Peyer's patch (tissue), 4 donors: Measurements from ENCODE around the gene HEXD.

ENCODE experiments used
- POLR2A ChIP-seq, 2 donors: fragments of 450-650 bp; IDR thresholded peaks; one replicate each; pipeline ENCODE4 v1.5.1; 2017; ENCODE audit warnings: antibody characterized with exemption in 2 of 2, mild to moderate bottlenecking in 2 of 2, moderate library complexity in 2 of 2
- TF ChIP-seq, protein P1 (sequence below), 6 experiments: fragments of 450-650 bp in 4 of 6; fragments of 200-600 bp in 2 of 6; sonication (generic) in 1 of 6; IDR thresholded peaks; one replicate each; pipeline ENCODE4 v1.5.1; 2017 to 2019; ENCODE audit warnings: antibody characterized with exemption in 6 of 6, mild to moderate bottlenecking in 3 of 6, moderate library complexity in 1 of 6

DNA sequence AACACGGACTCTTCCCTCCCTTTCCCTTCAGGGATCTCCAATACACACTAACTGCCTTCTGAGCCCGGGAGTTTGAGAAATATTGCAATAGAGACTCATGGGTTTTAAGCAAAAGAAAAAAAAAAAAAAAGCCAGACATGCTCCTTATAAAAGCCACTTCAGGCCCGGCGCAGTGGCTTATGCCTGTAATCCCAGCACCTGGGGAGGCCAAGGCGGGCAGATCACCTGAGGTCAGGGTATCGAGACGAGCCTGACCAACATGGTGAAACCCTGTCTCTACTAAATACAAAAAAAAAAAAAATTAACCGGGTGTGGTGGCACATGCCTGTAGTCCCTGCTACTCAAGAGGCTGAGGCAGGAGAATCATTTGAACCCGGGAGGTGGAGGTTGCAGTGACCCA lies 2.4 kb upstream of the HEXD start:
- TF ChIP-seq, protein P1, sequence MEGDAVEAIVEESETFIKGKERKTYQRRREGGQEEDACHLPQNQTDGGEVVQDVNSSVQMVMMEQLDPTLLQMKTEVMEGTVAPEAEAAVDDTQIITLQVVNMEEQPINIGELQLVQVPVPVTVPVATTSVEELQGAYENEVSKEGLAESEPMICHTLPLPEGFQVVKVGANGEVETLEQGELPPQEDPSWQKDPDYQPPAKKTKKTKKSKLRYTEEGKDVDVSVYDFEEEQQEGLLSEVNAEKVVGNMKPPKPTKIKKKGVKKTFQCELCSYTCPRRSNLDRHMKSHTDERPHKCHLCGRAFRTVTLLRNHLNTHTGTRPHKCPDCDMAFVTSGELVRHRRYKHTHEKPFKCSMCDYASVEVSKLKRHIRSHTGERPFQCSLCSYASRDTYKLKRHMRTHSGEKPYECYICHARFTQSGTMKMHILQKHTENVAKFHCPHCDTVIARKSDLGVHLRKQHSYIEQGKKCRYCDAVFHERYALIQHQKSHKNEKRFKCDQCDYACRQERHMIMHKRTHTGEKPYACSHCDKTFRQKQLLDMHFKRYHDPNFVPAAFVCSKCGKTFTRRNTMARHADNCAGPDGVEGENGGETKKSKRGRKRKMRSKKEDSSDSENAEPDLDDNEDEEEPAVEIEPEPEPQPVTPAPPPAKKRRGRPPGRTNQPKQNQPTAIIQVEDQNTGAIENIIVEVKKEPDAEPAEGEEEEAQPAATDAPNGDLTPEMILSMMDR (IDR thresholded peaks at IDR 0.05), result no peak
- no peak for TF ChIP-seq POLR2A (IDR thresholded peaks at IDR 0.05)
